K562 (cell line): ENCODE data around the gene RABL6.

ENCODE experiments used
- ARID1B ChIP-seq: fragments of 450-650 bp; IDR thresholded peaks from 2 replicates; pipeline ENCODE4 v1.6.1; 2016; ENCODE audit warnings: antibody characterized with exemption, mild to moderate bottlenecking, inconsistent platforms
- BACH1 ChIP-seq: fragments of 200-800 bp; sonication (Bioruptor generic); IDR thresholded peaks from 2 replicates; pipeline ENCODE4 v1.6.1; 2016; ENCODE audit warnings: missing genetic modification characterization, missing compliant biosample characterization
- FOXP4 ChIP-seq: sonication (generic); formaldehyde crosslinking; IDR thresholded peaks from 2 replicates; pipeline ENCODE4 v1.8.0; 2022; ENCODE audit warnings: mild to moderate bottlenecking, missing genetic modification reagents, borderline replicate concordance
- HDGF ChIP-seq: fragments of 450-650 bp; IDR thresholded peaks from 2 replicates; pipeline ENCODE4 v1.6.1; 2016
- POLR2A ChIP-seq: fragments of 450-650 bp; conservative IDR thresholded peaks from 2 replicates; pipeline ENCODE4 v1.6.1; 2016
- YY1 ChIP-seq, 3 experiments: IDR thresholded peaks; 2 replicates each; pipeline ENCODE4 v1.6.1; 2011; ENCODE audit warnings: low read length in 2 of 3, mild to moderate bottlenecking in 2 of 3, moderate library complexity in 2 of 3, borderline replicate concordance in 1 of 3, control low read depth in 1 of 3, low read depth in 1 of 3; ENCODE audit not compliant: insufficient read depth in 3 of 3, insufficient replicate concordance in 2 of 3, control insufficient read depth in 1 of 3, insufficient read length in 1 of 3; ENCODE audit errors: extremely low read depth in 1 of 3
- ZKSCAN3 ChIP-seq: fragments of 250-450 bp; sonication (Bioruptor Pico); IDR thresholded peaks from 2 replicates; pipeline ENCODE4 v1.4.0; 2020
- ZNF124 ChIP-seq: sonication (generic); formaldehyde crosslinking; IDR thresholded peaks from 2 replicates; pipeline ENCODE4 v1.8.1; 2022; ENCODE audit warnings: missing genetic modification reagents
- ZSCAN29 ChIP-seq: fragments of 450-650 bp; IDR thresholded peaks from 2 replicates; pipeline ENCODE4 v1.6.1; 2017
- TF ChIP-seq, protein P1 (sequence below): fragments of 450-650 bp; formaldehyde crosslinking; IDR thresholded peaks from 2 replicates; pipeline ENCODE4 v1.4.0; 2020; ENCODE audit warnings: mild to moderate bottlenecking
- TF ChIP-seq, protein P2 (sequence below): sonication (generic); formaldehyde crosslinking; IDR thresholded peaks from 2 replicates; pipeline ENCODE4 v1.9.0; 2022; ENCODE audit warnings: mild to moderate bottlenecking, missing genetic modification reagents

DNA sequence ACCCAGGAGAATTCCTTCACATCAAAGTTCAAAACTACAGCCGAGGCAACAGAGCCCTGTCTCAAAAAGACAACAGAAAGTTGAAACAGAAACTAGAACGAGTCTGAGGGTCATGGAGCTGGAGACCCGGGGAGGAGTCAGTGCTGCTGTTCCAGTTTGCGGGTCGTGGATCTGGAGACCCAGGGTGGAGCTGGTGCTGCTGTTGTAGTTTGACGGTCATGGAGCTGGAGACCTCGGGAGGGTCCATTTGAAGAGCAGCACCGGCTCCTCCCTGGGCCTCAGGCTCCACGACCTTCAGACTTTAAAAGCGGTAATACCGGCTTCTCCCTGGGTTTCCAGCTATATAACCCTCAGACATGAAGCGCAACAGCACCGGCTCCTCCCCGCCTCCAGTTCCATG, 30.4 kb upstream of the RABL6 start:
- no peak for TF ChIP-seq ZKSCAN3
- TF ChIP-seq ZSCAN29: no peak
- TF ChIP-seq, protein P1, sequence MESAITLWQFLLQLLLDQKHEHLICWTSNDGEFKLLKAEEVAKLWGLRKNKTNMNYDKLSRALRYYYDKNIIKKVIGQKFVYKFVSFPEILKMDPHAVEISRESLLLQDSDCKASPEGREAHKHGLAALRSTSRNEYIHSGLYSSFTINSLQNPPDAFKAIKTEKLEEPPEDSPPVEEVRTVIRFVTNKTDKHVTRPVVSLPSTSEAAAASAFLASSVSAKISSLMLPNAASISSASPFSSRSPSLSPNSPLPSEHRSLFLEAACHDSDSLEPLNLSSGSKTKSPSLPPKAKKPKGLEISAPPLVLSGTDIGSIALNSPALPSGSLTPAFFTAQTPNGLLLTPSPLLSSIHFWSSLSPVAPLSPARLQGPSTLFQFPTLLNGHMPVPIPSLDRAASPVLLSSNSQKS (CRISPR knock-in tag): no peak
- no peak for TF ChIP-seq POLR2A
- no peak for TF ChIP-seq BACH1
- TF ChIP-seq FOXP4 (CRISPR knock-in tag): no peak
- no peak for TF ChIP-seq ZNF124 (CRISPR knock-in tag)
- TF ChIP-seq, protein P2, sequence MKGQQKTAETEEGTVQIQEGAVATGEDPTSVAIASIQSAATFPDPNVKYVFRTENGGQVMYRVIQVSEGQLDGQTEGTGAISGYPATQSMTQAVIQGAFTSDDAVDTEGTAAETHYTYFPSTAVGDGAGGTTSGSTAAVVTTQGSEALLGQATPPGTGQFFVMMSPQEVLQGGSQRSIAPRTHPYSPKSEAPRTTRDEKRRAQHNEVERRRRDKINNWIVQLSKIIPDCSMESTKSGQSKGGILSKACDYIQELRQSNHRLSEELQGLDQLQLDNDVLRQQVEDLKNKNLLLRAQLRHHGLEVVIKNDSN (CRISPR knock-in tag): no peak
- no peak for TF ChIP-seq HDGF
- no peak for TF ChIP-seq YY1 (IDR thresholded peaks at IDR 0.05; ENCODE audit: borderline replicate concordance in 1 of 3, control insufficient read depth in 1 of 3, extremely low read depth in 1 of 3, insufficient read depth in 3 of 3, insufficient read length in 1 of 3, insufficient replicate concordance in 2 of 3, low read depth in 1 of 3, low read length in 2 of 3)
- TF ChIP-seq ARID1B: no peak
